Measurements from ENCODE around the gene CYSTM1. TPM values are rescaled to one million over a fixed set of nuclear protein-coding genes. Genes with fewer than 3 reads are reported as not detected.

The CYSTM1 gene
- total RNA-seq, 1 experiment from 2014 or later = 93.5 TPM

- peaks cover 16% of the 10 kb centered on the region for H3K4me1 Mint-ChIP-seq (ENCODE audit: low read depth, unreplicated experiment)
- BruUV-seq (replicated peaks) = no TSS peak
- no peaks in the 10 kb centered on the region for H3K36me3 Mint-ChIP-seq (ENCODE audit: insufficient read depth, unreplicated experiment)
- CTCF ChIA-PET = no interaction called here
- Histone ChIP-seq H3K9me3 (no peaks in the 10 kb centered on the region), H3K4me1 (peaks cover 22% of the 10 kb centered on the region), H3K4me3 (ENCODE audit: low read depth, low read length) (no peak overlapping the region), H3K36me3 (ENCODE audit: control insufficient read depth, insufficient read depth, low read length) (no peaks in the 10 kb centered on the region), H3K27me3 (replicated peaks; ENCODE audit: control insufficient read depth, insufficient read depth, low read length) (no peaks in the 10 kb centered on the region)
- intact Hi-C loops (cut with micrococcal nuclease; ENCODE audit: unreplicated experiment) = no loop called here
- H3K27me3 Mint-ChIP-seq (ENCODE audit: insufficient read depth, unreplicated experiment) = no peaks in the 10 kb centered on the region
- DNase-seq = no peak
- H3K9me3 Mint-ChIP-seq (ENCODE audit: unreplicated experiment) = no peaks in the 10 kb centered on the region
- H3K27ac Mint-ChIP-seq (ENCODE audit: unreplicated experiment) = no peak overlapping the region
- H3K4me3 Mint-ChIP-seq (ENCODE audit: unreplicated experiment) = no peak overlapping the region
- TF ChIP-seq CTCF (IDR thresholded peaks at IDR 0.05; ENCODE audit: insufficient read depth in 1 of 2, low read depth in 1 of 2, low read length in 1 of 2, severe bottlenecking in 1 of 2, unreplicated experiment in 1 of 2) = no peak
- POLR2A ChIA-PET = no interaction called here
These were observed 12.2 kb upstream of the CYSTM1 start for GRCh38 chr5:140162781-140163180.

GRCh38 chr5:140165101-140165922, 9.7 kb upstream of the CYSTM1 start:
- Mint-ChIP-seq H3K4me1 (ENCODE audit: low read depth, unreplicated experiment) (peaks cover 16% of the 10 kb centered on the region), H3K27me3 (ENCODE audit: insufficient read depth, unreplicated experiment) (no peaks in the 10 kb centered on the region), H3K27ac (ENCODE audit: unreplicated experiment) (peak overlapping the region; percentile 9), H3K4me3 (ENCODE audit: unreplicated experiment) (no peak overlapping the region), H3K9me3 (ENCODE audit: unreplicated experiment) (no peaks in the 10 kb centered on the region), H3K36me3 (ENCODE audit: insufficient read depth, unreplicated experiment) (no peaks in the 10 kb centered on the region)
- DNase-seq = no peak
- Histone ChIP-seq H3K4me1 (peaks cover 22% of the 10 kb centered on the region), H3K4me3 (ENCODE audit: low read depth, low read length) (no peak overlapping the region), H3K9me3 (no peaks in the 10 kb centered on the region), H3K27me3 (replicated peaks; ENCODE audit: control insufficient read depth, insufficient read depth, low read length) (no peaks in the 10 kb centered on the region), H3K36me3 (ENCODE audit: control insufficient read depth, insufficient read depth, low read length) (no peaks in the 10 kb centered on the region)
- BruUV-seq (replicated peaks) = no TSS peak
- ChIA-PET CTCF (interaction anchor here (1.2 kb wide), 1 partner anchor 75 kb away, joined by 6 read pairs; no protein-coding TSS in a partner anchor), POLR2A (no interaction called here)
- intact Hi-C loops (cut with micrococcal nuclease; ENCODE audit: unreplicated experiment) = no loop called here
- TF ChIP-seq CTCF (IDR thresholded peaks at IDR 0.05; ENCODE audit: insufficient read depth in 1 of 2, low read depth in 1 of 2, low read length in 1 of 2, severe bottlenecking in 1 of 2, unreplicated experiment in 1 of 2) = no peak

- Histone ChIP-seq H3K36me3 (ENCODE audit: control insufficient read depth, insufficient read depth, low read length) (no peaks in the 10 kb centered on the region), H3K4me1 (peaks cover 22% of the 10 kb centered on the region), H3K27me3 (replicated peaks; ENCODE audit: control insufficient read depth, insufficient read depth, low read length) (no peaks in the 10 kb centered on the region), H3K4me3 (ENCODE audit: low read depth, low read length) (no peak overlapping the region), H3K9me3 (no peaks in the 10 kb centered on the region)
- H3K27me3 Mint-ChIP-seq (ENCODE audit: insufficient read depth, unreplicated experiment) = no peaks in the 10 kb centered on the region
- no peak overlapping the region for H3K27ac Mint-ChIP-seq (ENCODE audit: unreplicated experiment)
- no TSS peak for BruUV-seq (replicated peaks)
- intact Hi-C loops (cut with micrococcal nuclease; ENCODE audit: unreplicated experiment) = no loop called here
- no peaks in the 10 kb centered on the region for H3K36me3 Mint-ChIP-seq (ENCODE audit: insufficient read depth, unreplicated experiment)
- no peaks in the 10 kb centered on the region for H3K9me3 Mint-ChIP-seq (ENCODE audit: unreplicated experiment)
- H3K4me1 Mint-ChIP-seq (ENCODE audit: low read depth, unreplicated experiment) = peaks cover 16% of the 10 kb centered on the region
- DNase-seq = no peak
- ChIA-PET CTCF (interaction anchor here (1.2 kb wide), 1 partner anchor 74 kb away, joined by 6 read pairs; no protein-coding TSS in a partner anchor), POLR2A (no interaction called here)
- H3K4me3 Mint-ChIP-seq (ENCODE audit: unreplicated experiment) = no peak overlapping the region
- TF ChIP-seq CTCF (IDR thresholded peaks at IDR 0.05; ENCODE audit: insufficient read depth in 1 of 2, low read depth in 1 of 2, low read length in 1 of 2, severe bottlenecking in 1 of 2, unreplicated experiment in 1 of 2) = no peak
These were observed 9.1 kb upstream of the CYSTM1 start for GRCh38 chr5:140165923-140166270.

Data from Caco-2 (cell line).